Neuronal stem cell (in vitro differentiated cells): Measurements from ENCODE around the gene PTPRR.

Source experiments
- DNase-seq: peaks from one replicate; pipeline ENCODE4 v3.0.0-alpha.2; 2013; ENCODE audit warnings: low spot score
- H2AFZ ChIP-seq: one replicate; pipeline ENCODE4 v1.6.1; 2013; ENCODE audit warnings: mild to moderate bottlenecking, low read length, inconsistent platforms
- H2AK5ac ChIP-seq: 2 replicates; pipeline ENCODE4 v1.6.1; 2013; ENCODE audit warnings: low read depth, mild to moderate bottlenecking, inconsistent platforms, low read length, moderate library complexity, mixed read lengths
- H2BK120ac ChIP-seq: 2 replicates; pipeline ENCODE4 v1.6.1; 2013; ENCODE audit warnings: low read depth, mild to moderate bottlenecking, inconsistent platforms, low read length, moderate library complexity, mixed read lengths
- H2BK12ac ChIP-seq: one replicate; pipeline ENCODE4 v1.6.1; 2013; ENCODE audit warnings: low read length, inconsistent platforms
- H2BK15ac ChIP-seq: 2 replicates; pipeline ENCODE4 v1.6.1; 2013; ENCODE audit warnings: mild to moderate bottlenecking, low read length, inconsistent platforms, mixed read lengths
- H2BK5ac ChIP-seq: one replicate; pipeline ENCODE4 v1.6.1; 2013; ENCODE audit warnings: inconsistent platforms, mild to moderate bottlenecking, low read length, moderate library complexity
- H3K14ac ChIP-seq: one replicate; pipeline ENCODE4 v1.6.1; 2013; ENCODE audit warnings: low read length, inconsistent platforms
- H3K18ac ChIP-seq: 2 replicates; pipeline ENCODE4 v1.6.1; 2013; ENCODE audit warnings: low read length, inconsistent platforms
- H3K23ac ChIP-seq: 2 replicates; pipeline ENCODE4 v1.6.1; 2013; ENCODE audit warnings: low read depth, mild to moderate bottlenecking, mixed read lengths, low read length, inconsistent platforms; ENCODE audit not compliant: poor library complexity
- H3K27ac ChIP-seq: replicated peaks from 3 replicates; pipeline ENCODE4 v1.5.1; 2013; ENCODE audit warnings: low read length, inconsistent platforms
- H3K27me3 ChIP-seq, 3 experiments: 2 replicates each; pipeline ENCODE4 v1.6.1; 2013; ENCODE audit warnings: low read length in 3 of 3, mild to moderate bottlenecking in 2 of 3, inconsistent platforms in 1 of 3, low read depth in 1 of 3, mixed read lengths in 1 of 3, moderate library complexity in 1 of 3; ENCODE audit not compliant: control insufficient read depth in 3 of 3, insufficient read depth in 3 of 3
- H3K36me3 ChIP-seq, 2 donors: replicated peaks in 1 of 2; 2 replicates each; pipeline ENCODE4 v1.6.1; 2013; ENCODE audit warnings: low read length in 2 of 2; ENCODE audit not compliant: control insufficient read depth in 2 of 2, insufficient read depth in 2 of 2
- H3K4ac ChIP-seq: 2 replicates; pipeline ENCODE4 v1.6.1; 2013; ENCODE audit warnings: inconsistent platforms, mild to moderate bottlenecking, low read length, moderate library complexity
- H3K4me1 ChIP-seq, 2 donors: 1 replicate in 1 of 2; 2 replicates in 1 of 2; pipeline ENCODE4 v1.6.1; 2013; ENCODE audit warnings: low read length in 2 of 2, low read depth in 1 of 2; ENCODE audit not compliant: control insufficient read depth in 2 of 2, insufficient read depth in 1 of 2
- H3K4me2 ChIP-seq: one replicate; pipeline ENCODE4 v1.6.1; 2013; ENCODE audit warnings: mild to moderate bottlenecking, low read length, inconsistent platforms; ENCODE audit not compliant: insufficient read depth, poor library complexity, severe bottlenecking
- H3K4me3 ChIP-seq, 2 donors: 2 replicates each; pipeline ENCODE4 v1.5.1; 2013; ENCODE audit warnings: low read length in 2 of 2, mild to moderate bottlenecking in 2 of 2, inconsistent platforms in 1 of 2, moderate library complexity in 1 of 2
- H3K79me1 ChIP-seq: one replicate; pipeline ENCODE4 v1.6.1; 2013; ENCODE audit warnings: low read depth, mild to moderate bottlenecking, inconsistent platforms, low read length, moderate library complexity
- H3K9ac ChIP-seq: one replicate; pipeline ENCODE4 v1.6.1; 2013; ENCODE audit warnings: mild to moderate bottlenecking, low read depth, low read length, inconsistent platforms; ENCODE audit not compliant: poor library complexity
- H3K9me3 ChIP-seq, 2 donors: replicated peaks in 1 of 2; 2 replicates each; pipeline versions ENCODE3 to v1.6.1; 2013; ENCODE audit warnings: low read length in 2 of 2, mild to moderate bottlenecking in 2 of 2, inconsistent platforms in 1 of 2, low read depth in 1 of 2, mixed read lengths in 1 of 2, moderate library complexity in 1 of 2; ENCODE audit not compliant: control insufficient read depth in 2 of 2, insufficient read depth in 1 of 2
- H4K8ac ChIP-seq: one replicate; pipeline ENCODE4 v1.6.1; 2013; ENCODE audit warnings: low read depth, mild to moderate bottlenecking, inconsistent platforms, low read length, moderate library complexity
- H4K91ac ChIP-seq: one replicate; pipeline ENCODE4 v1.6.1; 2013; ENCODE audit warnings: low read length, low read depth, mild to moderate bottlenecking, inconsistent platforms; ENCODE audit not compliant: poor library complexity
- WGBS, 2 donors: extraction: QIAGEN DNeasy Blood & Tissue Kit; methylation state at CpG; one replicate each; pipeline ENCODE4 v1.1.7; 2013; ENCODE audit warnings: missing lambda C conversion rate in 2 of 2, mixed read lengths in 1 of 2; ENCODE audit not compliant: insufficient read length in 2 of 2, insufficient replicate concordance in 1 of 2; ENCODE audit errors: extremely low coverage in 2 of 2; 5-methylcytosine and 5-hydroxymethylcytosine counted together

The PTPRR gene

DNA sequence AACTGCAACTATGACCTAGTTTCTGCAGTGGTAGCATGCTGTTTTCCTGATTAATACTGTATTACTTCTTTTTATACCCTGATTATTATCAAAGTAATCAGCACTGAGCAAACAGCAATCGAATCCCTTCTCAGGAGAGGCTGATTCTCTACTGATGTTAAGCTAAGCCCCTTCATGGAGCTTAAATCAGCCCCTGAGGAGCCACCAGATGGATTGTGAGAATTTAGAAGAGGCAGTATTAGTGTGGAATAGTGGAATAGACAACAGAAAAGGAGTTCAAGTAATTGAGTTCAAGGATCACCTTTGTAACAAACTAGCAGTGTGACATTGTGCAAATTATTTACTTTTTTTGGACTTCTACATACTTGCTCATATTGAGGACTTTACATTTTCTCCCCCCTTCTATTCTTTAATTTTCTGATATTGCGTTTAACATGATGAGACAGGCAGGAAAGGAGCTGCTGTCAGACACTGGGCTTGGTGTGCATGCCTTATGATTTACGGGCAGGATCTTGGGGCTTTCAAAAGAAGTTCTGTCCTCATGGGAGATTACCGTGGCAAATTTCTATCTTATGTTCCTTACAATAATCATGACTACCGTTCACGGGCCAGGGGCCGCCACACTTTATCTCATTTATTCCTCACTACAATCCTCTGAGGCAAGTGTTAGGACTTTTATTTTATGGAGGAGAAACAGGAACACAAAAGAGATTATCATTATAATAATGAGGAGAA lies 68.0 kb downstream of the PTPRR start:
- H3K4me1 ChIP-seq: no peaks in the 10 kb centered on the region
- WGBS, 2 donors: no CpG with 5 or more reads among the region's 7 CpGs
- H4K8ac ChIP-seq: no peak overlapping the region
- H2BK15ac ChIP-seq: no peak overlapping the region
- no peak overlapping the region for H3K27ac ChIP-seq
- no peaks in the 10 kb centered on the region for H3K9me3 ChIP-seq
- H3K14ac ChIP-seq: no peak overlapping the region
- no peak overlapping the region for H3K9ac ChIP-seq
- H2AK5ac ChIP-seq: no peak overlapping the region
- H2BK120ac ChIP-seq: no peak overlapping the region
- no peak overlapping the region for H3K18ac ChIP-seq
- no peak overlapping the region for H4K91ac ChIP-seq
- no peak overlapping the region for H2BK12ac ChIP-seq
- no peak for DNase-seq
- no peaks in the 10 kb centered on the region for H3K36me3 ChIP-seq
- H3K27me3 ChIP-seq: no peaks in the 10 kb centered on the region
- no peaks in the 10 kb centered on the region for H3K79me1 ChIP-seq
- no peak overlapping the region for H2BK5ac ChIP-seq
- H3K4me2 ChIP-seq: no peak overlapping the region
- no peak overlapping the region for H3K4ac ChIP-seq
- H2AFZ ChIP-seq: no peak overlapping the region
- H3K23ac ChIP-seq: no peak overlapping the region
- no peak overlapping the region for H3K4me3 ChIP-seq

DNA sequence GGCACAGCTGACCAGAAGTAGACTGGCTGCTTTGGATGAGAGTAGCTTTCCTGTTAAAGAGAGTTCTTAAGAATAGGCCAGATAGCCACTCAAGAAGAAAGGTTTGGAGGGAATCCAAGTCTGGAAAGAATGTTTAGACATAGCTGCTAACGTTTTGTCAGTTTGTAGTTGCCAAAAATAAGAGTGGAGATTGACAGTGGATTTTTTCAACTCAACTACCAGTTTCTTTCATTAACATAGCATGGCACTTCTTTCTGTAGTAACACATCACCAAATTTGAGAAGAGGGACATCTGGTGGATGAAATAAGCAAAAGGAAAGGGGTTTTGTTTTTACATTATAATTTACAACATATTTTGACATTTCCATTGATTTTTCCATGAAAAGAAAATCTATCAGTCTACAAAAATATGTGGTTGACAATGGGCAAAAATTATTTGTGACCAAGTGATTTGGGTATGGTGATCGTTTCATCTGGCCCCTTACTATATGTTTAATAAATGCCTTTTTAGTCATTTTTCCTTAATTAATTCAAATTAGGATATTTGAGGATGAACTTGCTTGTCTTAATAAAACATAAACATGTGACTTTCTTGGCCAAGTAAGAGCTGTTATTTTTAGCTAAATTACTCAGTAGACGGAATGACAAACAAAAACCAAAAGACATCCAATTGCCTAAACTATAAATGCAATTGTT lies 71.1 kb downstream of the PTPRR start:
- H2AK5ac ChIP-seq: no peak overlapping the region
- no peak for DNase-seq
- no peaks in the 10 kb centered on the region for H3K79me1 ChIP-seq
- no peak overlapping the region for H3K4me3 ChIP-seq
- WGBS, 2 donors: no CpG with 5 or more reads among the region's 3 CpGs
- no peak overlapping the region for H4K91ac ChIP-seq
- H4K8ac ChIP-seq: no peak overlapping the region
- H3K23ac ChIP-seq: no peak overlapping the region
- no peak overlapping the region for H2AFZ ChIP-seq
- H3K4me2 ChIP-seq: no peak overlapping the region
- H3K14ac ChIP-seq: no peak overlapping the region
- H3K18ac ChIP-seq: no peak overlapping the region
- H3K9ac ChIP-seq: no peak overlapping the region
- no peak overlapping the region for H2BK12ac ChIP-seq
- no peaks in the 10 kb centered on the region for H3K27me3 ChIP-seq
- H2BK5ac ChIP-seq: no peak overlapping the region
- H2BK120ac ChIP-seq: no peak overlapping the region
- H3K9me3 ChIP-seq: no peaks in the 10 kb centered on the region
- H3K36me3 ChIP-seq: no peaks in the 10 kb centered on the region
- no peak overlapping the region for H3K4ac ChIP-seq
- H2BK15ac ChIP-seq: no peak overlapping the region
- no peak overlapping the region for H3K27ac ChIP-seq
- no peaks in the 10 kb centered on the region for H3K4me1 ChIP-seq

- no peak overlapping the region for H2BK12ac ChIP-seq
- no peak overlapping the region for H2AK5ac ChIP-seq
- no peak overlapping the region for H3K4ac ChIP-seq
- no peak overlapping the region for H4K8ac ChIP-seq
- H3K27ac ChIP-seq: no peak overlapping the region
- no peak overlapping the region for H2BK5ac ChIP-seq
- no peak overlapping the region for H2BK120ac ChIP-seq
- H3K4me3 ChIP-seq: no peak overlapping the region
- no peaks in the 10 kb centered on the region for H3K27me3 ChIP-seq
- H4K91ac ChIP-seq: no peak overlapping the region
- no peaks in the 10 kb centered on the region for H3K79me1 ChIP-seq
- no peaks in the 10 kb centered on the region for H3K4me1 ChIP-seq
- no peaks in the 10 kb centered on the region for H3K36me3 ChIP-seq
- no peak overlapping the region for H3K4me2 ChIP-seq
- H3K14ac ChIP-seq: no peak overlapping the region
- no peak overlapping the region for H3K23ac ChIP-seq
- H3K9ac ChIP-seq: no peak overlapping the region
- no peak overlapping the region for H2BK15ac ChIP-seq
- no peak for DNase-seq
- no peak overlapping the region for H2AFZ ChIP-seq
- no peak overlapping the region for H3K18ac ChIP-seq
- no CpG with 5 or more reads among the region's 4 CpGs for WGBS, 2 donors
- H3K9me3 ChIP-seq: no peaks in the 10 kb centered on the region
Measured at GRCh38 chr12:70847871-70848270, 72.7 kb downstream of the PTPRR start.

- no peaks in the 10 kb centered on the region for H3K79me1 ChIP-seq
- no peak overlapping the region for H3K14ac ChIP-seq
- no peaks in the 10 kb centered on the region for H3K9me3 ChIP-seq
- H3K4ac ChIP-seq: no peak overlapping the region
- no peak overlapping the region for H3K4me2 ChIP-seq
- H2BK12ac ChIP-seq: no peak overlapping the region
- H3K4me1 ChIP-seq: no peaks in the 10 kb centered on the region
- H4K8ac ChIP-seq: no peak overlapping the region
- no peaks in the 10 kb centered on the region for H3K36me3 ChIP-seq
- H4K91ac ChIP-seq: no peak overlapping the region
- no peak overlapping the region for H2AFZ ChIP-seq
- H3K9ac ChIP-seq: no peak overlapping the region
- WGBS, 2 donors: no CpG with 5 or more reads among the region's 3 CpGs
- H2AK5ac ChIP-seq: no peak overlapping the region
- H3K27ac ChIP-seq: no peak overlapping the region
- peaks cover 0 to under 1% (median 0%) of the 10 kb centered on the region in 3 experiments for H3K27me3 ChIP-seq
- no peak overlapping the region for H2BK5ac ChIP-seq
- H3K18ac ChIP-seq: no peak overlapping the region
- H3K4me3 ChIP-seq: no peak overlapping the region
- DNase-seq: no peak
- no peak overlapping the region for H2BK15ac ChIP-seq
- H3K23ac ChIP-seq: no peak overlapping the region
- no peak overlapping the region for H2BK120ac ChIP-seq
Measured at GRCh38 chr12:70845268-70845667, 75.3 kb downstream of the PTPRR start.
